ENCODE data around the gene SLC7A1. TPM values are rescaled to one million over a fixed set of nuclear protein-coding genes. Genes with fewer than 3 reads are reported as not detected.

SLC7A1 gene
- total RNA-seq, 2 donors from 2014 or later: 8.6 to 19.5 TPM

- Histone ChIP-seq H3K27ac (no peak overlapping the region), H3K36me3 (peaks cover 14% of the 10 kb centered on the region), H3K27me3 (no peaks in the 10 kb centered on the region), H3K4me3 (no peak overlapping the region), H3K4me1 (no peaks in the 10 kb centered on the region), H3K9me3 (no peaks in the 10 kb centered on the region)
- DNase-seq (ENCODE audit: low spot score): no peak
- no peak for TF ChIP-seq CTCF (IDR thresholded peaks at IDR 0.05)
Measured at GRCh38 chr13:29487466-29488454, 107.7 kb downstream of the SLC7A1 start.

GRCh38 chr13:29486551-29486950 lies 108.9 kb downstream of the SLC7A1 start:
- no peaks in the 10 kb centered on the region for H3K27me3 ChIP-seq
- DNase-seq (ENCODE audit: low spot score): no peak
- H3K4me1 ChIP-seq: no peaks in the 10 kb centered on the region
- H3K27ac ChIP-seq: no peak overlapping the region
- no peaks in the 10 kb centered on the region for H3K9me3 ChIP-seq
- H3K4me3 ChIP-seq: no peak overlapping the region
- peaks cover 11% of the 10 kb centered on the region for H3K36me3 ChIP-seq
- no peak for TF ChIP-seq CTCF (IDR thresholded peaks at IDR 0.05)

GRCh38 chr13:29484796-29485195 lies 110.7 kb downstream of the SLC7A1 start:
- Histone ChIP-seq H3K4me3 (no peak overlapping the region), H3K36me3 (peaks cover 8% of the 10 kb centered on the region), H3K4me1 (peaks cover 0 to 7% of the 10 kb centered on the region in 2 donors), H3K9me3 (no peaks in the 10 kb centered on the region), H3K27me3 (no peaks in the 10 kb centered on the region), H3K27ac (no peak overlapping the region)
- DNase-seq (ENCODE audit: low spot score): no peak
- TF ChIP-seq CTCF (IDR thresholded peaks at IDR 0.05): no peak

- no peak overlapping the region for H3K4me3 ChIP-seq
- peaks cover 0 to 7% of the 10 kb centered on the region in 2 donors for H3K4me1 ChIP-seq
- H3K27me3 ChIP-seq: no peaks in the 10 kb centered on the region
- no peak overlapping the region for H3K27ac ChIP-seq
- no peaks in the 10 kb centered on the region for H3K9me3 ChIP-seq
- DNase-seq (ENCODE audit: low spot score): no peak
- H3K36me3 ChIP-seq: peaks cover 2% of the 10 kb centered on the region
- no peak for TF ChIP-seq CTCF (IDR thresholded peaks at IDR 0.05)
Measured at GRCh38 chr13:29484236-29484635, 111.3 kb downstream of the SLC7A1 start.

GRCh38 chr13:29483623-29484022 lies 111.9 kb downstream of the SLC7A1 start:
- no peak for DNase-seq (ENCODE audit: low spot score)
- Histone ChIP-seq H3K4me1 (peaks cover 0 to 7% of the 10 kb centered on the region in 2 donors), H3K4me3 (no peak overlapping the region), H3K36me3 (no peaks in the 10 kb centered on the region), H3K27me3 (no peaks in the 10 kb centered on the region), H3K9me3 (no peaks in the 10 kb centered on the region), H3K27ac (no peak overlapping the region)
- no peak for TF ChIP-seq CTCF (IDR thresholded peaks at IDR 0.05)
